Activated CD4-positive, alpha-beta memory T cell treated with anti-CD3 and anti-CD28 coated beads, Interleukin-2, amount 10 ng/mL, durations not matched to agents 7 days and 5 days (primary cell): ENCODE results near the gene NME7. TPM values are rescaled to one million over a fixed set of nuclear protein-coding genes. Genes with fewer than 3 reads are reported as not detected.

Experiments used
- CTCF ChIA-PET: fragments of 350-600 bp; sonication (Branson Sonifier 250); formaldehyde crosslinking; loops from one replicate; lab custom pipeline; 2021; ENCODE audit warnings: antibody characterized with exemption, inconsistent platforms; lab: Charles Lee
- POLR2A ChIA-PET: fragments of 350-600 bp; sonication (Branson Sonifier 250); formaldehyde crosslinking; loops from one replicate; lab custom pipeline; 2021; ENCODE audit warnings: antibody characterized with exemption; lab: Charles Lee
- DNase-seq: peaks from one replicate; pipeline ENCODE4 v3.0.0-alpha.2; 2020
- H3K27ac Mint-ChIP-seq: one replicate; pipeline ENCODE4 v1.8.0; 2021; ENCODE audit warnings: mild to moderate bottlenecking, mixed read lengths
- H3K27me3 Mint-ChIP-seq: one replicate; pipeline ENCODE4 v1.8.0; 2021; ENCODE audit warnings: mixed read lengths
- H3K36me3 Mint-ChIP-seq: one replicate; pipeline ENCODE4 v1.8.0; 2021; ENCODE audit warnings: low read depth, mixed read lengths
- H3K4me1 Mint-ChIP-seq: one replicate; pipeline ENCODE4 v1.8.0; 2021; ENCODE audit warnings: mixed read lengths
- H3K4me3 Mint-ChIP-seq: one replicate; pipeline ENCODE4 v1.8.0; 2021; ENCODE audit warnings: mild to moderate bottlenecking, mixed read lengths
- H3K9me3 Mint-ChIP-seq: one replicate; pipeline ENCODE4 v1.8.0; 2021; ENCODE audit warnings: mixed read lengths
- total RNA-seq, 2 experiments: library from RNA; stranded (reverse); gene quantifications; one replicate each; pipeline ENCODE4 v1.2.3, GENCODE V29; 2021

The NME7 gene
- total RNA-seq, 2 experiments from 2014 or later: 26.1 to 28.3 TPM

DNA sequence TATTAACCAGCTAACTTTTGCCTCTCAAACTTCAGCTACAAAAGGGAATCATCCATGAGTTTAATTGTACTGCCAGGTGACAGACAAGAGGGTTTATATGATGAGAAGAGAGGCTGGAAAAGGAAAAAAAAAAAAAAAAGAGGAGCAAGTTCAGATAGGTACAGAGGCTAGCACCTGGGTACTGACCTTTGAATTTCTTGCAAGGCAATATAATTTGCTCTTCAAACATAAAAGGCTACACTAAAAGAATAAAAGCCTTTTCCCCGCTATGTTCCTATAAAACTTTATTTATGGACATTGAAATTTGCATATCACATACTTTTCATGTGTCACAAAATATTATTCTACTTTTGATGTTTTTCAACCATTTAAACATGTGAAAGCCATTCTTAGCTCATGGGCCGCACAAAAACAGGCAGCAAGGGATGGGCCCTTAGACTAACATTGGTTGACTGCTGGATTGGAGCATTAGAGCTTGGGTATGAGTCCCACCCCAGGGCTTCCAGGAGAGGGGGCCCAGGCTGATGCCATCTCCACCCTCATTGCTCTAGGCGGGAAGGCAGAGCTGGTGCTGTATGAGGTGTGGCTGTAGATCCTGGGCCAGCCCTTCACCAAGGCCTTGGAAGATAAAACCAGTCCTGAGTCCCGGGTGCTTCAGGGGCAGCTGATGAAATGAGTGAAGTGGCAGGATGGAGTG is 216.8 kb downstream of the NME7 start:
- Mint-ChIP-seq H3K4me3 (no peak overlapping the region), H3K27me3 (no peaks in the 10 kb centered on the region), H3K27ac (no peak overlapping the region), H3K9me3 (no peaks in the 10 kb centered on the region), H3K36me3 (no peaks in the 10 kb centered on the region), H3K4me1 (no peaks in the 10 kb centered on the region)
- ChIA-PET POLR2A (no interaction called here), CTCF (no interaction called here)
- DNase-seq: no peak

DNA sequence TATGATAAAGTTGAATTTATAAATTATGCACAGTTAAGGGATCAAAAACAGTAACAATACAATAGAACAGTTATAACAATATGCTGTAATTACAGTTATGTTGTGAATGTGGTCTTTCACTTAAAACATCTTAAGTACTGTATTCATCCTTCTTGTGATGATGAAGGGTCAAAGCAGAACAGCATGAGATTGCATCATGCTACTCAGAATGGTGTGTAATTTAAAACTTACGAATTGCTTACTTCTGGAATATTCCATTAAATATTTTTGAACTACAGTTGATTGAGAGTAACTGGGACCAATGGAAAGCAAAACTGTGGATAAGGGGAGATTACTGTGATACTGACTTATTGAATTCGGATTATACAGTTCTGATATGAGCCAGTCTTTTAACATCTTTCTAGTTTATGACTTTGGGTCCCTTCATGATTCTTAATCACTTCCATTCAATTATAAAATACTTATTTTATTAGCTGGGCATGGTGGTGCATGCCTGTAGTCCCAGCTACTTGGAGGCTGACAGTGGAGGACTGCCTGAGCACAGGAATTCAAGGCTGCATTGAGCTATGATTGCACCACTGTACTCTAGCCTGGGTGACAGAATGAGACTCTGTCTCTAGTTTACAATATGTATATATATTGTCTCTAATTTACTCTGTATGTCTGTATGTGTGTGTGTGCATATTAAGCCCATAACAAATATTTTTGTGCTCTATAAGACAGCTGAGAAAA is 217.9 kb downstream of the NME7 start:
- Mint-ChIP-seq H3K36me3 (no peaks in the 10 kb centered on the region), H3K4me3 (no peak overlapping the region), H3K9me3 (no peaks in the 10 kb centered on the region), H3K27ac (no peak overlapping the region), H3K4me1 (no peaks in the 10 kb centered on the region), H3K27me3 (no peaks in the 10 kb centered on the region)
- POLR2A ChIA-PET: no interaction called here
- no peak for DNase-seq
- CTCF ChIA-PET: no interaction called here

DNA sequence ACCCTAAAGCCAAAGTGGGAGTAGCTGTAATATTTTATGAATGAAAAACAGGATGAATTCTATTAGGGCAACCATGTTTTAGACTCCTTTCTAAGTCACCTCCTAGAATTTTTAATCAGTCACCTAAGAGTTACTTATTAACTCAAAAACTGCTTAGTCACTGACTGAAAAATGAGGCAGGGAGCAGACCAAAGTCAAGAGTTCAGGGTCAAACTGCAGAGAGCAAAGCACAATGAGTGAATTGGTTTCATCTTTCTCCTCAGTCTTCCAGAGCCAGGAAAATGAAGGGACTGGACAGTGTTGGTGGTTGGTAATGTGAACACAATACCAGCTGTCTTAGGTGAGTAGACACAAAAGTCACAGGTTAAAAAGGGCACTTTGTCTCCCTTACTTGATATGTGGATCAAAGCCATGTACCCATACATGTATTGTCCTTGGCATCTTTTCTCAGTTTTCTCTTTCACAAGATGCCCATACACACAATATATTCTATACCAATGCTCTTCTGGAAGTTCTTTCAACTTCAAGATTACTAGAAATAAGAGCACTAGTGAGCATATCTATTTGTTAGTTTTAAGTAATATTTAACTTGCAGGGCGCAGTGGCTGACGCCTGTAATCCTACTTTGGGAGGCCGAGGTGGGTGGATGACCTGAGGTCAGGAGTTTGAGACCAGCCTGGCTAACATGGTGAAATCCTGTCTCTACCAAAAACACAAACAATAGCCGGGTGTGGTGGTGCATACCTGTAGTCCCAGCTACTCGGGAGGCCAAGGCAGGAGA is 218.9 kb downstream of the NME7 start:
- no peaks in the 10 kb centered on the region for H3K4me1 Mint-ChIP-seq
- no peak overlapping the region for H3K27ac Mint-ChIP-seq
- no peaks in the 10 kb centered on the region for H3K36me3 Mint-ChIP-seq
- no peak overlapping the region for H3K4me3 Mint-ChIP-seq
- ChIA-PET POLR2A (no interaction called here), CTCF (no interaction called here)
- no peaks in the 10 kb centered on the region for H3K27me3 Mint-ChIP-seq
- no peaks in the 10 kb centered on the region for H3K9me3 Mint-ChIP-seq
- no peak for DNase-seq

DNA sequence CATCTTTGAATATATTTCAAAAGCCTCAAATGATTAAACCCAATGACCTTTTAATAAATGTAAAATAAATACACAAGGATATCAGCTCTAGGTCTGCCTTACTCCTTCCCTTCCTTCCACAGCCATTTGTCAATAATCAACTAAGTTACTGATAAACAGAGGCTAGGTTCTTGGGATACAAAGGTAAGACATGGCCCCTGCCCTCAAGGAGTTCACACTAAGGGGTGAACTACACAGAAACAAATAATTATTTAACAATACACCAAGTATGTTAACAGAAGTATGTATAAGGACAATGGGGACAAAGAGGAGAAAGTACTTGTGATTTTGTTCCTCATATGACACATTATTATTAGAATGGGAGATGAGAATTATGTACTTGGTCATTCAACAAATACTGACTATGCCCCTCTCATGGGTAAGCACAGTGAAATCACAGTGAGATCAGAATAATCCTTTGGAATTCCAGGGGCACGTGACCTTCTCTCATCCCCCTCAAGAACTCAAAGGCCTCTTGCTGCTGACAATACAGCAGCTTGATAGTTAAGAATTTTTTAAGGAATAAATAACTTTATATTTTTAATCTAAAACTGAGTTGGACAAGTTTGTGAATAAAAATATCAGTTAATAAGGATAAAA is 220.9 kb downstream of the NME7 start:
- Mint-ChIP-seq H3K9me3 (no peaks in the 10 kb centered on the region), H3K27me3 (no peaks in the 10 kb centered on the region), H3K4me3 (no peak overlapping the region), H3K4me1 (no peaks in the 10 kb centered on the region), H3K36me3 (no peaks in the 10 kb centered on the region), H3K27ac (no peak overlapping the region)
- POLR2A ChIA-PET: no interaction called here
- no peak for DNase-seq
- CTCF ChIA-PET: no interaction called here

DNA sequence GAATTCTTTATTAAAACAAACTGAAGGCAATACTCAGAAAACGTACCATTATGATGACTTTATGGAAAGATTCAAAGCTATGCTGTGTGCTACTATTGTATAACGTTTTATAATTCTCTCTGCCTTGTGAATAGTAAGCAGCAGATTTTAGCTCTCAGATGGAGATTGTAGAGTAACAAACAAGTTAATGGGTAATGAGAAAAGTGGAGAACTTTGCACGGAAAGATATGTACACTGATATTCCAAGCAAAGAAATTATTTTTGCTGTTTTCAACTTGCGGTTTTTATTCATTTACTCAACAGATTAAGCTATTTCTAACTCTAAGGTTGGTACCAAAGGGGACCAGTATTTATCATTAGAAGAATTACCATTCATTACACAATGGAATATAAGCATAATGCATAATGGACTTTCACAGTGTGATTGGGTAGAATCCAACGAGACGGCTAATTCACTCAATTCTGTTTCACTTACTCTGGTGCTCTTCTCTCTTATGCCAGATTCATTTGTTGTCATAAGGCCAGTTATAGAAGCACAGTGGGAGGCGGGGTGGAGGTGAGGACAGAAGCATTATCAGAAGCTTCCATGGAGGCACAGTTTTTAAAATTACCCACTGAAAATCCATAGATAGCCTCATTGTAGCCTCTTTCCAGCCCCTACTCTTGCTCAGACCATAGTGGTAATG is 222.5 kb downstream of the NME7 start:
- H3K4me1 Mint-ChIP-seq: no peaks in the 10 kb centered on the region
- H3K4me3 Mint-ChIP-seq: no peak overlapping the region
- no peak overlapping the region for H3K27ac Mint-ChIP-seq
- H3K9me3 Mint-ChIP-seq: no peaks in the 10 kb centered on the region
- H3K27me3 Mint-ChIP-seq: no peaks in the 10 kb centered on the region
- DNase-seq: no peak
- no peaks in the 10 kb centered on the region for H3K36me3 Mint-ChIP-seq
- POLR2A ChIA-PET: no interaction called here
- CTCF ChIA-PET: no interaction called here

DNA sequence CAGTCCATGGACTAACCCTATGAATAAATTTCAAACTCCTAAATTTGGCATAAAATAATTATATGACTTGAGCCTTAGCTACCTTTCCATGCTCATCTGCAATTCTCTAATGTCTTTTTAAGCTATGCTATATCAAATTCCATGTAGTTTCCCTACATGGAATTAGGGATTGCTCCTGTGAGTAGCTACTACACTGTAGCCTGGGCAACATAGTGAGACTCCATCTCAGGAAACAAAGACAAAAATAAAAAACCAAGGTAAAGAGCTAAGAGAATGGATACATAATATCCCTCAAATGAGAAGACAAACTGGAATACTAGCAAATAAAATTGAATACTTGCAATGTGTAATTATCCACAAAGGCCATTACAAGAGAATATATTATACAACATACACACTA is 223.6 kb downstream of the NME7 start:
- peaks cover 8% of the 10 kb centered on the region for H3K4me1 Mint-ChIP-seq
- H3K27ac Mint-ChIP-seq: no peak overlapping the region
- CTCF ChIA-PET: no interaction called here
- H3K4me3 Mint-ChIP-seq: no peak overlapping the region
- POLR2A ChIA-PET: no interaction called here
- no peaks in the 10 kb centered on the region for H3K9me3 Mint-ChIP-seq
- H3K36me3 Mint-ChIP-seq: no peaks in the 10 kb centered on the region
- no peaks in the 10 kb centered on the region for H3K27me3 Mint-ChIP-seq
- DNase-seq: no peak

DNA sequence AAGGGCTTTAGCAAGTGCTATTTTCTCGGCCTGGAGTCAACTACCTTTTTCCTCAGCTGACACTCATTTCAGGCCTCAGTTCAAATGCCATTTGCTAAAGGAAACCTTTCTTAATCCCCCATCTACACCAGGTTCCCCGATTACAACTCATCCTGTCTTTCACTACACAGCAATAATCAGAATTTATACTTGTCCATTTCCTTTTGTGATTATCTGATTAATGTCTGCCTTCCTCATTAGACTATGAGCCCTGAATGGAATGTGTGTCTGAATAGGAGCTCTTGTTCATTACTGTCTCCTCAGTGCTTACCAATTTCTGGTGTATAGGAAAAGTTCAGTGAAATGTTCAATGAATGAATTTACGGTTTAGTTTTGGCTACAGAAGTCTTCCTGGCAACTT is 224.3 kb downstream of the NME7 start:
- no peaks in the 10 kb centered on the region for H3K36me3 Mint-ChIP-seq
- H3K4me3 Mint-ChIP-seq: no peak overlapping the region
- no peak for DNase-seq
- no peak overlapping the region for H3K27ac Mint-ChIP-seq
- POLR2A ChIA-PET: no interaction called here
- no peaks in the 10 kb centered on the region for H3K27me3 Mint-ChIP-seq
- peaks cover 12% of the 10 kb centered on the region for H3K4me1 Mint-ChIP-seq
- CTCF ChIA-PET: interaction anchor here (0.7 kb wide), 1 partner anchor 58 kb away, joined by 8 read pairs; no protein-coding TSS in a partner anchor
- no peaks in the 10 kb centered on the region for H3K9me3 Mint-ChIP-seq

DNA sequence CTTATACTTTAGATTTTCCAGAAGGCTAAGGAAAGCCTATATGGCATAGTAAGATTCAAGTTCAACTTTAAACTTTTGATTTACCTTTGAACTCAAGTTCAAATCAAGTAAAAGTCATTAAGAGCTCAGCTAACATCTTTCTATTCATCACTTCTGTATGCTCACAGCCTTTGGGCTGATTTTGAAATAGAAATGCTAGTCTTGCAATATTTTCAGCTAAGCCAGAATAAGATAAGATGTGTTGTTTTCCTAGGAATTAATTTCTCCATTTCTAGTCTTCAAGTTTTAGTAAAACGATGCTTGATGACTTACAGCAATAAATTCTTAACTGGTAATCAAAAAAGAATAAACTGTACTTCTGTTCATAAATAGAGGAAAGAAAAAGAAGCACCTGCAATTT is 225.5 kb downstream of the NME7 start:
- no peaks in the 10 kb centered on the region for H3K9me3 Mint-ChIP-seq
- ChIA-PET POLR2A (no interaction called here), CTCF (no interaction called here)
- no peak overlapping the region for H3K4me3 Mint-ChIP-seq
- DNase-seq: no peak
- H3K36me3 Mint-ChIP-seq: no peaks in the 10 kb centered on the region
- no peaks in the 10 kb centered on the region for H3K27me3 Mint-ChIP-seq
- H3K4me1 Mint-ChIP-seq: peaks cover 12% of the 10 kb centered on the region
- H3K27ac Mint-ChIP-seq: no peak overlapping the region

DNA sequence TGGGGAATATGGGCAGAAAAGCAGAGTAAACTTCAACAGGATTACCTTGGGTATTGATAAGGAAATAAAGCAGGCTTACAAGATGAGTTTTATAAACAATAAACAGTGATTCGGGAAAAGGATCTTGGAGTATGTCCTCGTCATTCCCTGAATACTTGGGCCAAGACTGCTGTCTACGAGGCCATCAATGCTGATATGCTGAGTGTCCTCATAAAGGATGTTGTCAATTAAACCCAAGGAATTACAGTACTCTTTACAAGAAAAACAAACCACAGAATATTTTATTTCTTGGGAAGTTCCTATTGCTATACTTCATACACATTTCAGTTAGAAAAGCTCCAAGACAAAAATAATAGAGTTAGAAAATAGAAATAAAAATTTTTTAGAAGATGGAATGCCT is 226.2 kb downstream of the NME7 start:
- Mint-ChIP-seq H3K4me1 (peaks cover 12% of the 10 kb centered on the region), H3K36me3 (no peaks in the 10 kb centered on the region), H3K27ac (no peak overlapping the region), H3K4me3 (no peak overlapping the region), H3K27me3 (no peaks in the 10 kb centered on the region), H3K9me3 (no peaks in the 10 kb centered on the region)
- ChIA-PET POLR2A (no interaction called here), CTCF (no interaction called here)
- DNase-seq: no peak

DNA sequence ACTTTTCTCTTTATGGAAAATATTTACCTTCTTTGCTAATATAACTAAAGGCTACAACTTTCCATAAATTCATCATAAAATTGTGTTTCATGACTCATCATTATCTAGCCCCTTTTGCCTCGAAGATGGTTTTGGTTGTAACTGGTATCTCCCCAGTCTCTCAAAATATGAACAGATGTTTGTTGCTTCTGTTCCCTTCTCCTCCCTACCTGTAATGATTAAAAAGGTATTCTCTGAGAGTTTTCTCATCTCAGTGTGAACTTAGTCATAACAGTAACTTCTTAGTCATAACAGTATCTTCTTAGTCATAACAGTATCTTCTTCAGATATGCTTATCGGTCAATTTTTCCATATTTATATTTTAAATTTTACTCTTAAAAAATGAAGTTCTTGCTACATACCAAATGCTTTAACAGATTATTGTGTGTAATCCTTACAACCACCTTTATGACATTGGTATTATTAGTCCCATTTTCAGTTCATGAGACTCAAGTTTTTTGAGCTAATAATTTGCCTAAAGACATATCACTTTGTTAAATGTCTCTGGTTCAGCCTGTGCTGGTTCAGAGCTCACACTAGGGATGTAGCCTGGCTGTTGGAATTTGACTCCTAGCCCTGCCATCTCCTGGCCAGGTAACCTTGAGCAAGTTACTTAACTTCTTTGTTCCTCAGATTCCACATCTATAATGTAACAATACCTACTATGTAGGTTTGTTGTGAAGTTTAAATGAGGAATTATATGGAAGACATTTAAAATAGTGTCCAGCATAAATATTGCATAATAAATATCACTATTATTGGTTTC is 228.5 kb downstream of the NME7 start:
- Mint-ChIP-seq H3K9me3 (no peaks in the 10 kb centered on the region), H3K27ac (no peak overlapping the region), H3K4me1 (peaks cover 12% of the 10 kb centered on the region), H3K4me3 (peak overlapping the region; percentile 11), H3K27me3 (no peaks in the 10 kb centered on the region), H3K36me3 (no peaks in the 10 kb centered on the region)
- ChIA-PET CTCF (interaction anchor here (1.0 kb wide), 1 partner anchor 702 kb away, joined by 3 read pairs; no protein-coding TSS in a partner anchor), POLR2A (interaction anchor here (1.4 kb wide), 1 partner anchor 96 kb away, joined by 4 read pairs; no protein-coding TSS in a partner anchor)
- no peak for DNase-seq

DNA sequence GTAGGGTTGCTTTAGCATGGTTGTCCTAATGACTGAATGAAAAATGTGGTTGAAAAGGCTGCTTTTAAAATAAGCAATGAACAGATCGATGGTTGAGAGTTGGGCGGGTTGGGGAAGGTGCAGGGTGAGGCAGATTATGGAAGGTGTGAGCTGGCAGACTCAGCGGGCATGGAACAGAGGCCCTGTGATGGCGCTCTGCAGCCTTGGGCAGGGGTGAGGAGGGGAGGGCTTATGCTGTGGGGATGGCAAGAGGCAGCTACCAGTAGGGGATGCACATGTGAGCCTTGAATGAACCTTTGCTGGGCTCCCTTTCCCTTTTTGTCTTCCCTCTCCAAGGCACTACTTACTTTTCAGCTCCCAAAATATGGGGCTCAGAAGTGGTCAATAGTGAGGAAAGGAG is 230.2 kb downstream of the NME7 start:
- Mint-ChIP-seq H3K9me3 (no peaks in the 10 kb centered on the region), H3K4me1 (peaks cover 12% of the 10 kb centered on the region), H3K4me3 (no peak overlapping the region), H3K27ac (no peak overlapping the region), H3K36me3 (no peaks in the 10 kb centered on the region), H3K27me3 (no peaks in the 10 kb centered on the region)
- CTCF ChIA-PET: no interaction called here
- POLR2A ChIA-PET: interaction anchor here (1.4 kb wide), 1 partner anchor 94 kb away, joined by 4 read pairs; no protein-coding TSS in a partner anchor
- DNase-seq: no peak
